GM18517 (cell line): ENCODE results near the gene TTC27.
"Not testable (repeated sequence)": the region's sequence is repeated elsewhere in the genome, so short reads cannot be mapped to it uniquely, and the experiment has no call there.

Experiments used
- ATAC-seq: cut with Tn5 transposase; IDR thresholded peaks from one replicate; pipeline ENCODE4 v1.9.1; 2021; ENCODE audit warnings: mild to moderate bottlenecking, moderate library complexity; ENCODE audit not compliant: unreplicated experiment

The TTC27 gene

DNA sequence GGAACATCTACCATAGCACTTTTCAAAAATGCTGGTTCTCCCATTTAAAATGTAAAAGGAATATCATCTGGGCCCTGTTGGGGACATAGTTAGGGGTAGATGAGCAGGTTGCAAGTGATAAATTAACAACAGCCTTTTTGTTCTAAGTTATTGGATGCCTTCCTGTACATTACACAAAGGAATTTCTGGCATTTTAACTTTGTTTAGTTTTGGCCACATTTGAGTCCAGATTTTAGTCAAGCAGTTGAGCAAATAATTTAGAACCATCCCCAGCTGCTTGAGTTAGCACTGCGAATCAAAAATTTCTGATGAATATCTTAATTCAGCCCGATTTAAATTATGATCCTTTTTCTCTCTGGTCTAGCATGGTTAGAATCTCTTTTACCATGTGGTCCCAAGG, 124.4 kb downstream of the TTC27 start:
- ATAC-seq, result no peak

GRCh38 chr2:32752952-32753351, 125.1 kb downstream of the TTC27 start:
- no peak for ATAC-seq

DNA sequence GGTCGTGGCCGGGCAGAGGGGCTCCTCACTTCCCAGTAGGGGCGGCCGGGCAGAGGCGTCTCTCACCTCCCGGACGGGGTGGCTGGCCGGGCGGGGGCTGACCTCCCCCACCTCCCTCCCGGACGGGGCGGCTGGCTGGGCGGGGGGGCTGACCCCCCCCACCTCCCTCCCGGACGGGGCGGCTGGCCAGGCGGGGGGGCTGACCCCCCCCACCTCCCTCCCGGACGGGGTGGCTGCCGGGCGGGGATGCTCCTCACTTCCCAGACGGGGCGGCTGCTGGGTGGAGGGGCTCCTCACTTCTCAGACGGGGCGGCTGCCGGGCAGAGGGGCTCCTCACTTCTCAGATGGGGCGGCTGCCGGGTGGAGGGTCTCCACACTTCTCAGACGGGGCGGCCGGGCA, 126.8 kb downstream of the TTC27 start:
- ATAC-seq, result not testable (repeated sequence)

- ATAC-seq, result no peak
Observed at GRCh38 chr2:32755666-32756065, 127.8 kb downstream of the TTC27 start.

GRCh38 chr2:32756074-32756727, 128.4 kb downstream of the TTC27 start:
- peak; percentile 50 for ATAC-seq

- no peak for ATAC-seq
Observed at GRCh38 chr2:32758232-32758631, 130.4 kb downstream of the TTC27 start.

DNA sequence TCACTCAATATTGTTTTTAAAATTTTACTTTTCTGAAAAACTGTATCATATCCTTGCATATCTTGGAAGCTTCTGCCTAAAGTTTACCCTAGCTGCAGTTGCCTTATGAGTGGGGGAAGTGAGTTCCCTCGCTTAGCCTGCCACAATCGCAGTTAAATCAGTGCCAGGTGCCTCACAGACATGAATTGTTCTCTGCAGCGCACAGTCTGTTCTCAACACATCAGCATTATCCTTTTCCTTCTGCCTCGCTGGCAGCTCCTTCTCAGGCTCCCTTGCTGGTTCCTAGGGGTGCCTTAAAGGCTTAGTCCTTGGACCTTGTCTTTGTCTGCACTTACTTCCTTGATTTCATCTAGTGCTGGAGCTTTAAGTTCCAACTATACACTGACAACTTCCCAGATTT, 132.8 kb downstream of the TTC27 start:
- ATAC-seq, result no peak

- no peak for ATAC-seq
Observed at GRCh38 chr2:32768387-32769174, 140.7 kb downstream of the TTC27 start.

GRCh38 chr2:32770360-32770759, 142.5 kb downstream of the TTC27 start:
- no peak for ATAC-seq

GRCh38 chr2:32772638-32773447, 145.0 kb downstream of the TTC27 start:
- ATAC-seq, result no peak

DNA sequence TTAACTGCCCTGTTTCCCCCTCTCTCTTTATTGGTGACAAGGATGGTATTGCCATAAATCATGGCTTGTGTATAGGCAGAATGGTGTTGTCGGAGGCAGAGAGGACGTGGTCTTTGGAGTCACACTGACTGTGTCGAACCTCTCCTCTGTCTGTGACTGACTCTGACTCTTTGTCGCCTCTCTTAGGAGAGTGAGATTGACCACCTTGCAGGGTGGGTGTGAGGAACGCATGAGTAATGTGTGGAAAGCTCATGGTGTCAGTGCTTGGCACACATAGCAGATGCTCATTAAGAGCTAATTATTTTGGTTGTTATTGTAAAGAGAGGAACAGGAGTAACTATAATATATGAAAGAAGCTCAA, 145.6 kb downstream of the TTC27 start:
- no peak for ATAC-seq

DNA sequence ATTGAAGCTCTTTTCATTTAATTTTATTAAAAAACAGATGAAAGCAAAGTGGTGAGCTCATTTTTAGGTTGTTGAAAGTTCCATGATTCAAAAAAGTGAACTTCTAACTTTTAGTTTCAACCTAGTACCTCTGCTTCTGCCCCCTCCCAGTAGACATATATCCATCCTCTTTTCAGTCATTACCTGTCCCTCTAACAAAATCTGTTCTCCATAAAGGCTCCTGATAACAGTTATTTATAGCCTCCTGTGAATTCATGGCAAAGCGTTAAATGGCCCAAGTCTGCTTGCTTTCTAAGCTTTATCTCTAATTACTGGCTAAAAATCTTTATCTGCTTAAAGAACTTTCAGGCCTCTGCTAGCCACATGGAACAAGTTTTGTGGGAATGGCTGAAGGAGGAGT, 148.1 kb downstream of the TTC27 start:
- ATAC-seq, result no peak

GRCh38 chr2:32777714-32778113, 149.9 kb downstream of the TTC27 start:
- no peak for ATAC-seq

- ATAC-seq, result no peak
Observed at GRCh38 chr2:32780961-32781360, 153.1 kb downstream of the TTC27 start.

GRCh38 chr2:32783469-32783868, 155.6 kb downstream of the TTC27 start:
- ATAC-seq, result no peak

DNA sequence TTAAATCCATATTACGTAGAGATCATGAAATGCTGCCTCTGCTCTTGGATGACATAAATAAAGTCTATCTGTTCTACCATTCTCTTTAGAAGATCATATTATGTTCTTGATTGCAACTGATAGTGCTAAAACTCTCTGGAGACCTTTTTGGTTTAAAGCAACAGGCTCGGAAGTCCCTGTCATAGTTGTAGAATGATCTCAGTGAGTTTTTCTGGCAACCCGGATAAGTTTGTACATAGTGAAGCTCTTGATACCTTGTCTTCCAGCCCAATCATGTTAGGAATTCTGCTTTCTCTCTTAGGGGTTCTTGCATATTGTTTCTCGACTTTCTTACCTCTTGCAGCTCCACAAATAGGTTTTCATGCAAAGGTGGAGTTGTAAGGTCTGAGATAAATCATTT, 156.1 kb downstream of the TTC27 start:
- ATAC-seq, result no peak

DNA sequence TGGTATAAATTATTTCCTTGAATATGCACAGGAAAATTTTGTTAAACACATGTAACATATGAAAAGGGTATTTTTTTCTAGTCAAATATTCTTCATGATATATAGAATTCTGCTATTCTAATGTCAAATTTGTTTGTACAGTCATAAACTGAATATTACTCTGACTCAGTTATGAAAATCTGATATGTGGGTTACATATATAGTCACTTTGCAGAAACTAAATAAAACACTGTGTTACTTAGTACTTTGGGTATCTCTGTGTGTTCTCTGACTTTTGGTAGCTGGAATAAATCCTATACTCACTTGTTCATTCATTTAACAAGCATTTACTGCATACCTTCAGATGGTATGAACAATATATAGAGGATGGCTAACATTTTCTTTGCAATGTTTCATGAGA, 159.4 kb downstream of the TTC27 start:
- no peak for ATAC-seq

GRCh38 chr2:32788114-32788513, 160.3 kb downstream of the TTC27 start:
- ATAC-seq, result no peak

- no peak for ATAC-seq
Observed at GRCh38 chr2:32792416-32792815, 164.6 kb downstream of the TTC27 start.

DNA sequence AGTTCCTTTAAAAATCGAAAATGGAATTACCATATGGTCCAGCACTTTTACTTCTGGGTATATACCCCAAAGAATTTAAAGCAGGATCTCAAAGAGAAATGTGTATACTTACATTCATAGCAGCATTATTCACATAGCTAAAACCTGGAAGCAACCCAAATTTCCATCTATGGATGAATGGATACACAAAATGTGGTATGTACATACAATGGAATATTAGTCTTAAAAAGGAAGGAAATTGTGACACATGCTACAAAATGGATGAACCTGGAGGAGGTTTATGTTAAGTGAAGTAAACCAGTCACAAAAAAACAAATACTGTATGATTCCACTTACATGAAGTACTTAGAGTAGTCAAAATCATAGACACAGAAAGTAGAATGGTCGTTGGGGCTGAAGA, 171.0 kb downstream of the TTC27 start:
- no peak for ATAC-seq

DNA sequence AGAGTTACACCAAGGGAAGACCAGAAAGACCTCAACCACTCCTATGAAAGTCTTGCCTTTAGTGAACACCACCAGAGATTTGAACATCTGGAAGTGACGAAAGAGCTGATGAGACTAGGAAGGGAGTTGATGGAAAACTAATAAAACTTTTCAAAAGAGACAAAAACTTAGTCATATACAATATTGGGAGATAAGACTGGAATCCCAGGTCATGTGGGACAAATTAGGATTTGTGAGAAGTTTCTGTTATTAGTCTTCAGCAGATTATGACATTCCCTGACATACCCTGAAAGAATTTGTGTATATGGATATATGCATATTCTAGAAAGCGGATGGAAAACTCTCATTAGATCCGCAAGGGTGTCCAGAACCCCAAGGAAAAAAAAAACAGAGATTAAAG, 173.9 kb downstream of the TTC27 start:
- ATAC-seq, result no peak

GRCh38 chr2:32802877-32803276, 175.0 kb downstream of the TTC27 start:
- no peak for ATAC-seq
